GM21526 (cell line): ENCODE data around the gene CASTOR2.
"Not testable (repeated sequence)": the region's sequence is repeated elsewhere in the genome, so short reads cannot be mapped to it uniquely, and the experiment has no call there.

Experiments used
- ATAC-seq: cut with Tn5 transposase; IDR thresholded peaks from one replicate; pipeline ENCODE4 v1.9.1; 2021; ENCODE audit warnings: moderate library complexity; ENCODE audit not compliant: unreplicated experiment, low FRiP score

The CASTOR2 gene

DNA sequence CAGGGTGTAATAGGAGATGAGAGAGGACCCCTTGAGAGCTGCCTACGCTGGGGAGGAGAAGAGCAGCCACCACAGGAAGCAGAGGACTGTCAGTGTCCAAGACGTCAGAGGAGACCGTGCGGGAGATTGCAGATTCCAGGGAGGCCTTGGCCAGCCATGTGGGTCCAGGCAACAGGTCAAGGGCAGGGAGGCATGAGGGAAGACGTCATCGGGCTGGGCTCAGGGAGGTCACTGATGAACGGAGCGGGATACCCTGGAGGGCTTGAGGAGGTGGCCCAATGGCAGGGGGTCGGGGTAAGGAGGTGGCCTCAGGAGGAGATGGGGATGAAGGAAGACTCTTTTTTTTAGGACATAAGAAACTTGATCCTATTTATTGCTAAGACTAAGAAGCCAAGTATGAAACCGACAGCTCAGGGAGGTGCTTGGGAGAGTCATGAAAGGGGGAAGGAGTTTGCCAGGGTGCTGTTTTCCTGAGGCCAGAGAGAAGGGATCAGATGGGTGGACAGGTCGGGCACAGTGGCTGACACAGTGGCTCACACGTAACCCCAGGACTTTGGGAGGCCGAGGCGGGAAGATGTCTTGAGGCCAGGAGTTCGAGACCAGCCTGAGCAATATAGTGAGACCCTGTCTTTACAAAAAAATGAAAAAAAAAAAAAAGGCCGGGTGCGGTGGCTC is 30.5 kb downstream of the CASTOR2 start:
- ATAC-seq: not testable (repeated sequence)

DNA sequence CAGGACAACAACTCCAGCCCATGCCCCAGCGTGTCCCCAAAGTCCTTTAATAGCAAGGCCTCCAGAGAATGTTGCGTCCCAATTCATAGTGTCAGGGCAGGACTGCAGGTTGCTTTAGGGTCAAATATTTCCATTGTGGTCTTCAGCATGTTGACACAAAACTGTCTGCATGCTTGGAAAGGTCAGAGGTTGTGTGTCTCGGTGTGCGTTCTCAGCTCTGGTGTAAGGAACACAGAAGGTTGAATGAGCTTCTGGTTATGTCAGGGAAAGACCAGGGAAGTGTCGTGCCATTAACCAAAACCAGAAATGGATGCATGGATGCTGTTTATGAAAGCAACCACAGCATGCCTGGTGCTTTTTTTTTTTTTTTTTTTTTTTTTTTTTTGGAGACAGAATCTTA is 31.9 kb downstream of the CASTOR2 start:
- not testable (repeated sequence) for ATAC-seq

DNA sequence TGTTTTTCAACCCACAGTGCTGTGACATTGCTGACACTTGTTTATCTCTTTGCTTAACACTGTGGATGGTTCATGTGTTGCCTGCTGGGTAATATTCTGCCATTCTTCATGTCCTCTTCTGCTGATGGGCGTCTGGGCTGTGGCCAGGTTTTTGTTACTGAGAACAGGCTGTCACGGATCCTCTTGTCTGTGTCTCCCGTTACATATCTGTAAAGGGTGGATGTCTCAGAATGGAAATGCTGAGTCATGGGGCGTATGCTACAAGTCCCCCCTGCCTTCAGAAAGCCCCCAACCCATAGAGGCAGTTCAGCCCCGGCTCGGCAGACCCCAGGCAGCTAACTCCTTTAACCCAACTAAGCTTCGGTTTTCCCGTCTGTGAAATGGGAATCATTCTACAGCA is 33.3 kb downstream of the CASTOR2 start:
- ATAC-seq: not testable (repeated sequence)

DNA sequence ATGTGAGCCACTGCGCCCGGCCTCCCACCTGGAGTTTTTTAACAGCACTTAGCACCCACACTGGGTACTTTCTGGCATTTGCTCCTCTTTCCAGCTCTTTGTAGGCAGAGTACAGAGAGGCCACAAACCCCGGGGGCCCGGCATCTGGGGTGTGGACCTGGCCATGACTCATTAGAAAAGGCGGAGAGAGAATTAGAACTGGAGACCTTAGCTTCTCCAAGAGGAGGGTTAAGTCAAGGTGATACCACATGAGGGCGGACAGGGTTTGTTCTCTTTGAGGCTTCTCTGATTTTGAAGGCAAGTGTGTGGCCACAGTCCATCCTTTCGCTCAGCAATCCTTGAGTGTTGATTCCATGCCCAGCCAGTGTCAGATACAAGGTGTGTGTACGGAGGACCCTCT is 36.9 kb downstream of the CASTOR2 start:
- ATAC-seq: not testable (repeated sequence)

DNA sequence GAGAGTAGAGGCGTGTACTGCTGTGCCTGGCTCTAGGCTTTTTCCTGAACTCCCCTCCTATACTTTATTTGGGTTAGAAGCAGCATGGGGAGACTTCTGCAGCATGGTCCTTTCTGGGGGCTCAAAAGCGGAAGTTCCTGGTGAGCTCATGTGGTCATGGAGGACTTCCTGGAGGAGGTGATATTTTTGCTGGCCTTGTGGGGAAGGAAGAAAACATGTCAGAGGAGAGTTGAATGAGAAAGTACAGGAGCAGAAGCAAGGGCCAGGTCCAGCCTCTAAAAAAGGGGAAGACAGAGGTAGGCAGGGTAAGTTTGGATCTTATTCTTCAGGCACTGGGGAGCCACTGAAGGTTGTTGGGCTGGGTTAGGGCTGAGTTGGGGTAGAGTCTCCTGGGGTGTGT is 45.5 kb downstream of the CASTOR2 start:
- no peak for ATAC-seq

DNA sequence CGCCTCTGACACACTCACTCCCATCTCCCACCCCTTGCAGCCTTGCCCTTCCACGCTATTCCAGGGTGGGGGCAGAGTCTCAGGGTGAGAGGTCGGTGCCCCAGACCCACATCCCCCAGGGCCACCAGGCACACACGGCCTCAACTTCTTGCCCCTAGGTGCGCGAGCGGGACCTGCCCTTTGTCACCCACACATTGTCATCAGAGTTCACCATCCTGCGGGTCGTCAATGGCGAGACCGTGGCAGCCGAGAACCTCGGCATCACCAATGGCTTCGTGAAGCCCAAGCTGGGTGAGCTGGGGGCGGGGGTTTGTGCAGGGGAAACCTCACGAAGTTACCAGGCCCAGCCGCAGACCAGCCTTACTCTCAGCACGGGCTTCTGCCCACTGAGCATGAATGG is 53.3 kb downstream of the CASTOR2 start:
- no peak for ATAC-seq

DNA sequence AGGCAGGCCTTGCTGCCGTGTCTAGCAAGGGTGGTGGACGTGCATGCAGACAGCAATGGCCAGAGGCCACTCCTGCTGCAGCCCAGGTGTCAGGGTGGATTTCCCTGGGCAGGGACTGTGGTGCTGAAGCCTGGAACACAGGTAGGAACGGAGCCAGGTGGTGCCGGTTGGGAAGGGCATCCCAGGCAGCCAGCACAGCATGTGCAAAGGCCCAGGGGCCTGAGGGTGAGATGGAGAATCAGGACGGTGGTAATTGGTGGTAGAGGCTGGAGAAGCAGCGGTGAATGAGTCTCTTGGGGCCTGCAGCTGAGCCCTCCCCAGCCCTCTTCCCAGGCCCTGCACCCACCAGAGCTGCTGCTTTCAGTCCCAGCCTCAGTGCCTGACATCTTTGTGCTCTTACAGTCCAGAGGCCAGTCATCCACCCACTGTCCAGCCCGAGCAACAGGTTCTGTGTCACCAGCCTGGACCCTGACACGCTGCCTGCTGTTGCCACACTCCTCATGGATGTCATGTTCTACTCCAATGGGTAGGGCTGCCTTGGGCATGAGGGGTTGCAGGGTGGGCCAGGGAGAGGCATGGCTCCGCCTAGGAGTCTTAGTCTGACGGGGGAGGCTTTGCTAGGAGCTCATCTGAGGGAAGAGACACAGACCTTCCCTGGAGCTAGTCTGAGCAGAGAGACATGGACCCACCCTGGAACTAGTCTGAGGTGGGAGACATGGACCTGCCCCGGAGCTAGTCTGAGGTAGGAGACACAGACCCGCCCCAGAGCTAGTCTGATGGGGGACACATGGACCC is 54.3 kb downstream of the CASTOR2 start:
- no peak for ATAC-seq

DNA sequence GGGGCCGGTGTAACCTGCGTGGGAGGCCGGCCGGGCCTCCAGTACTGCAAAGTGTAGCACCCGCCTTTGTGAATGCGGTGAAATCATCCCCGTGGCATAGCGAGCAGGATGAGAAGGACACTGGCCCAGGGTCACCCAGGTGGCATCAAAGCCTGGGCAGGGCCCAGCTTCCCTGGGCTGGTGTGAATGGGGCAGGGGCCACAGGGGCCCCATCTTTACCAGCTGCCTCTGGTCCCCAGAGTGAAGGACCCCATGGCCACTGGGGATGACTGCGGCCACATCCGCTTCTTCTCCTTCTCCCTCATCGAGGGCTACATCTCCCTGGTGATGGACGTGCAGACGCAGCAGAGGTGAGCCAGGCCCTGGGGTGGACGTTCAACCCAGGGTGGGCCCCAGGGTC is 55.3 kb downstream of the CASTOR2 start:
- ATAC-seq: no peak

DNA sequence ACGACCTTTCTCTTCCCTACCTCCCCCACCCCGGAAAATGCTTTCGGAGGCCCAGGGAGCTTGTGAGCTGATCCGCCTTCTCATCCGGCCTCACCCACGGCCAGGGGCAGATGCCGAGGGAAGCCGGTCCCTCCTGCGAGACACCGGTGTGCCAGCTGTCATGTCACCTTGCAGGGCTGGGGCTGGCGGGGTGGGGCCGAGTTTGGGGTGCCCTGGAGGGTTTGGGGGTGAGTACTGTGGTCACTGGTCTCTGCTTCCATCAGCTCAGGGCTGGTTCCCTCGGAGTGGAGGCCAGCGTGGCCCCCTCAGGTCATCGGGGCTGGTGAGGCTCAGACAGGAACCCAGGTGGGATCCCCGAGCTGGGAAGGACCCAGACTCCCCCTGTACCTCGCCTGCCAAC is 60.4 kb downstream of the CASTOR2 start:
- ATAC-seq: no peak

DNA sequence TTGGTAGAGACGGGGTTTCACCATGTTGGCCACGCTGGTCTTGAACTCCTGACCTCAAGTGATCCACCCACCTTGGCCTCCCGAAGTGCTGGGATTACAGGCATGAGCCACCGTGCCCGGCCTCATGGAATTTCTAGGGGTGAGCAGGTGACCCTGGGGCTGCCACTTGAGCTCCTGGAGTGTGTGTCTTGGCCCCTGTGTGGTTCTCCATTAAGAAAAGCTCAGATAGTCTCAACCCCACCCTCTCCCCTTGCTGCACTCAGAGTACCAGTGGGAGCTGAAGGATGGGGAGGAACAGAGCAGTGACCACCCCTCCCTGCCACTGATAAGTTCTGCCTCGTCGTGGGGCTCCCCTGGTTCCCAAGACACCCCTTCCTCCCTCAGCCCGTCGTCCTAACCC is 63.8 kb downstream of the CASTOR2 start:
- no peak for ATAC-seq

DNA sequence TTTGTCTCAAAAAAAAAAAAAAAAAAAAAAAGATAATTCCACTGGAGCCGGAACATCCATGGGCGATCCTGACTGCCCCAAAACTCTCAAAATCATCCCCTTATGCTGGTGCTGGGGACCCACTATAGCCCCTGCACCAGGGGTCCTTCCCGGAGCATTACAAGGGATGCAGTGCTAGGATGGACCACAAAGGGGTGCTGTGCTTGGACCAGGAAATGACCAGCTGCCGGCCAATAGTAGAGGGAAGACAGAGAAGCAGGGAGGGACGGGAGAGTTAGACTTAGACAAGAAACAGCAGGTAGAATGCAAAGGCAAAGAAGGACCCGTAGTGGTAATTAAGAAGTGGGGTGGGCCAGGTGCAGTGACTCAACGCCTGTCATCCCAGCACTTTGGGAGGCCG is 68.6 kb downstream of the CASTOR2 start:
- no peak for ATAC-seq

DNA sequence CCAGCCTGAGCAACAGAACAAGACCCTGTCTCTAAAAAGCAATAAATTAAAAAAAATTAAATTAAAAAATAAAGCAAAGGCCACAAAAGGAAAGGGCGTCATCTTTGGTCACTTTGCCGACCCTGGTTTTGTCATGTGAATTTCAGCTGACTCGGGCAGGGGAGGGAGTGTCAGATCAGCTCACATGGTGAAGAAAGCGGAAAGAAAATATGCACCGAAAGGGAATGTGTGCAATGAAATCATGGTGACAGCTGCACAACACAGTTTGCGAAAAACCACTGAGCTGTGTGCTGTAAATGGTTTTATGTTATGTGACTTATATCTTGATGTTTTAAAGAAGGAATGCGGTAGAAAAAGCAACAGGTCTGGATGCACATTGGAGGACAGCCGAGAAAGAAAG is 69.3 kb downstream of the CASTOR2 start:
- ATAC-seq: no peak

DNA sequence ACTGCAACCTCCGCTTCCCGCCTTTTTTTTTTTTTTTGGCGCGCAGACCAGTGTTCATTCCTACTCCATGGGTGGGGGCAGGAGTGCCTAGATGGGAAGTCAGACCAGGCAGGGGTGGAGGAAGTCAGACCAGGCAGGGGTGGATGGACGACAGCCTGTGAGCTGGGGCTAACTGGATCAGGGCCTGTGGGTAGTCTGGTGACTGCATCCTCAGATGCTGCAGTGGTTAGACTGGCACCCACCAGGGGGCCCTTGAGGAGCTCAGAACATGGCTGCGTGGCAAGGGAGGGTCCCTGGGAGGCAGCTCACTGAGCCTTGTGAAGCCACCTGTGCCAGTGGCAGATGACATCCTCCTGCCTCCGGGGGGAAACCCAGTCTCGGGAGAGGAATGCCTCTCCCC is 74.0 kb downstream of the CASTOR2 start:
- ATAC-seq: no peak

DNA sequence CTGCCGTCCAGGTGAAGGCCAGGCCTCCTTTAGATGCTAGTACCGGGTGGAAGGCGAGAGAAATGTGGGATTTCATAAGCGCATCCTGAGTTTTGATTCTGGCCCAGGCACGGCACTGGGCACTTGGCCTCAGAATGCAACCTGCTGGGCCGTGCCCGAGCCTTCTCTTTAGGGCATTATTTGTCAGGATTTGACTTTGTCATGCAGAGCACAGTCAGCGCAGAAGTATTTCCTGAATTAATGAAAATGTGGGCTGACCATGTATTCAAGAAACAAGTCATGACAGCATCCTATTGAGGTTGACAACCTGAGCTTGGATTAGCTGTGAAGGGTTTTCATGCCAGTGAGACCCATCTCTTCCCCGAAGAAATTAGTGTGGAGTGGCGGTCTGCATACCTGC is 74.7 kb downstream of the CASTOR2 start:
- ATAC-seq: no peak

DNA sequence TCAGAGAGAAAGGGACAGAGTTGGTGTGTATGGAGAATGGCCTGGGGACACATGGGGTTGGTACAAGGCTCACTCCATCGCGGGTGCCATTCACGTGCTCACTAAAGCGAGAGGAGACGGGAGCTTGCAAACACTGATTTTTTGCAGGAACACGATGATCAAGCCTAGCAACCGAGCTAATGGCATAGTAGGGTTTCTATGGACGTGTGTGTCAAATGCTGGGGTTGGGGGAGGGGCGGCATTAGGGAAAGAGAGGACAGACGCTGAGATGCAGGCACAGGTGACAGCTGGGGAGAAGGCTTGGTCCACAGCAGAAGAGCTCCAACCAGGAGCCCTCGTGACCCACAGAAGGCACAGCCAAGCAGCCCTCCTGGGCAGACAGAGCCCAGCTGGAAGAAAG is 75.2 kb downstream of the CASTOR2 start:
- no peak for ATAC-seq

DNA sequence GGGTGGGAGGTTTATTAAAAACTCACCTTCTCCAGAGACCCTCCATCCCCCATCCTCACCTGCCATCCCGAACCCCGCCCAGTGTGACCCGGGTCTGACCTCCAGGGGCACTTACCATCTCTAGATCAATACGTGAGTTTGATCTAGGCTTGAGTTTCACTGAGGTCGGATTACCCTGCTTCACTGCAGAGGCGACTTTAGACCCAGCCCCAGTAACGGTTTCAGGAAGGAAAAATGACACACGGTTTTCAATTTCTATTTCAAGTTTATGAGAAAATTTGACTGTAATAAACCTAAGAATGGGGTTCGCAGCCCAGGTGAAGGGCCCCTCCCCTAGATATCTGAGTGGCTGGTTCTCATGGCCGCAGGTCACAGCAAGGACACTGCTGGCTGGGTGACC is 76.0 kb downstream of the CASTOR2 start:
- no peak for ATAC-seq

DNA sequence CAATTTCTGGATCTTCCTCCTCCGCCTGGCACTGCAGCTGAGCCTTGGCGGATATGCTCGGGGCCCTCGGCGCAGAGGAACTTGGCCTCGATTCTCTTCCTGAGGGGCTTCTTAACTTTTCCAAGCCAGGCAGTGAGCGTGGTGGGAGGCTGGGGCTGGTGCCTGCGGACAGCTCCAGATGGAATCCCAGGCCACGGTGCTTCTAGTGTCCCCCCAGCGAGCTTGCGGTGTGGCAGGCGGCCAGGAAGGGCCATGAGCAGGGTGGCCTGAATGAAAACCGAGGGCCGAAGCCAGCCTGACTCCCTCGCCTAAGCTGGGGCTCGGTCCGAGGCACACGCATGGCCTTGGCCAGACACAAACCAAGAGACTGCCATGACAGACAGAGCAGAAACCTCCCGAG is 77.8 kb downstream of the CASTOR2 start:
- ATAC-seq: no peak

DNA sequence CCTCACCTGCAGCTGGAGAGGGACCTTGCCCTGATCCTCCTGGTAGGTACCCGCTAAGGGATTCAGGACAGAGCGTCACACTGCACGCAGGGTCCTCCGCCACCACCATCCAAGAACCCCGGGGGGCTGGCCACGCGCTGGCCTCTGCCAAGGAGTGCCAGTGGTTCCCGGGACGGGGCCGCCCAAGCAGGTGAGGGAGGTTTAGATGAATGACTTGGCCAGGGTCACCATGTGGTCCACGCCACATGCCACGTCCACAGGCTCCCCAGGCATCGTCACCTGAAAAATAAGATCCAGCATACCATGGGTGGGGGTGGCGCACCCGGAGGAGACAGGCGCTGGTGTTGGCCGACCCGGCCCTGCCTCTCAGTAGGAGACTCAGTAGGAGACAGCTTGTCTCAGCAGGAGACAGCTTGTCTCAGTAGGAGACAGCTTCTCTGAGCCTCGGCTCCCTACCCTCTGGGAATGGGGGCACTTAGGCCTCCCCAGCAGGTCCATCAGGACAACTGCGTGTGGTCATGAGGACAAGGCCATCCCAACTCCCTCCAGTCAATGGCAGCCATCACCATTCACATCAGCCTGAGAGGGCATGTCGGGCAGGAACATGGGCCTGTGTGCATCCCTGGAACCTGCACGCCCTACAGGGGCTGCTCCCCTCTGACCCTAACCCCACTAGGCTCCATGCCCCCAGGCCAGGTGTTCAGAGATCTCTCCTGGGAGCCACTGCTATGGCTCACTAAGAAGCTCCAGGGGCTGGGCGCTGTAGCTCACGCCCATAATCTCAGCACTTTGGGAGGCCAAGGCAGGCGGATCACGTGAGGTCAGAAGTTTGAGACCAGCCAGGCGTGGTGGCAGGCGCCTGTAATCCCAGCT is 78.6 kb downstream of the CASTOR2 start:
- ATAC-seq: no peak

DNA sequence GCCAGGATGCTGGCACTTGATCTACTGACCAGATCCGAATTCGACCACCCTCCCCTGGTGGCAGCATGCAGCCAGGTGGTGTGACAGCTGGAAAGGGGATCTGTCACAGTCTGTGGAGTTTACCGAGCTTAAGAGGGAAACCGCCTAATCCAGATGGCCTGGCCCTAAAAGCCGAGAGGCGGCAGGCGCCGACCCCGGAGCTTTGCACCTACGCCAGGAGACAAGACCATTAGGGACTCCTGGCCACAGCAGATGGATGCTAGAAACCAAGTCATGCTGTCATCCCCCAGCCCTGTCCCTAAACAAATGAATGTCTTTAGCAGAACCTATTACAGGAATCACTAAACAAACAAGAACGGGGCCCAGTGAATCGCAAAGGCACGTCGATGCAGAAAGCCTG is 81.4 kb downstream of the CASTOR2 start:
- ATAC-seq: no peak

DNA sequence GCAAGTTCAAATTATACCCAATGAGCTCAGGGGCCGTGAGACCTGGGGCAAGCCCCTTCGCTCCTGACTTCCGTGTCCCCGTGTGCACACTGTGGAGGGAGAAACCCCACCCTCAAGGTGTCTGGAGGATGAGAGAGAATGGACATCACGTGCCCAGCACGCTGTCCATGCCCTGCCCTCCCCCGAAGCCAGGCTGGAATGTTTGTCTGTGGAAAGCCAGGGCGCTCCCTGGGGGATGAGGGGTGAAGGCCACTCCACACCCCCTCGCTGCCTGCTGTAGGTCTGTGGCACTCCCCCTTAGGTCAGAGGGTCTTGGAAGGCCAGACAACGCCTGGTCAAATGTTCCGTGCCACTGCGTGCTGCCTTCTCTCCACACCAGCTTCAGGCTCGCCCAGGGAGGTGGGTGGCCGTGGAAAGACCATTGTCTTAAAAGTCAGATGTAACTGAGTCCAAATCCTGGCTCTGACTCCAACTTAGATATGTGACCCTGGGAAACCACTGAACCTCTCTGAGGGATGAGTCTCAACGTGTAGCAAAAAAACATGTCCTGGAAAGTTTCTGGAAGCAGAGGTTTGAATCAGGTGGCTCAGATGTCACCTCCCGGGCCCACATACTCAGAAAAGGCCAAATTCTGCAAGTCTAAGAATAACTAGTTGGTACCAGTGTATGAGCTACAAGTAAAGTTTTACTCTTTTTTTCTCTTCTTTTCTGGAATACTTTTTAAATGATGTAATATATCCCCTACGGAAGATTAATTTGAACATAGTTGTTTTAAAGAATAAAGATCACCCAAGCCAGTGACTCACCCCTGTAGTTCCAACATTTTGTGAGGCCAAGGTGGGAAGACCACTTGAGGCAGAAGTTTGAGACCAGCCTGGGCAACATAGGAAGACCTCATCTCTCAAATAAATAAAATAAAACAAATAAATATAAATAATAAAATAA is 84.2 kb downstream of the CASTOR2 start:
- ATAC-seq: no peak
